HTERT RPE-1 (cell line): Measurements from ENCODE around the gene TLN1.

Experiments used
- in situ Hi-C: fragments of 300-500 bp; cut with MboI; formaldehyde crosslinking; loops from 4 replicates; pipeline ENCODE4 v1.14.3; 2020; ENCODE audit warnings: low sequenced_read_pairs

The TLN1 gene

GRCh38 chr9:35753466-35753865, 21.5 kb upstream of the TLN1 start:
- in situ Hi-C loops: no loop called here

- in situ Hi-C loops: no loop called here
These were observed 18.2 kb upstream of the TLN1 start for GRCh38 chr9:35750256-35750531.

- in situ Hi-C loops: no loop called here
These were observed 17.7 kb upstream of the TLN1 start for GRCh38 chr9:35749515-35750255.

- in situ Hi-C loops: no loop called here
These were observed 17.0 kb upstream of the TLN1 start, which contains the start of the genes GBA2 and RGP1 for GRCh38 chr9:35748858-35749514. GBA2 (minus strand) TSS chr9:35749228; CDS start chr9:35748704, 524 bp downstream. RGP1 (plus strand) TSS chr9:35749287; CDS start chr9:35749756, 469 bp downstream.

- in situ Hi-C loops: no loop called here
These were observed 16.4 kb upstream of the TLN1 start for GRCh38 chr9:35748242-35748857.

GRCh38 chr9:35746583-35746982, 14.6 kb upstream of the TLN1 start:
- in situ Hi-C loops: no loop called here

GRCh38 chr9:35745569-35745968, 13.6 kb upstream of the TLN1 start:
- in situ Hi-C loops: no loop called here

- in situ Hi-C loops: no loop called here
These were observed 12.0 kb upstream of the TLN1 start for GRCh38 chr9:35743880-35744518.

GRCh38 chr9:35743452-35743851, 11.5 kb upstream of the TLN1 start:
- in situ Hi-C loops: no loop called here

GRCh38 chr9:35741740-35742139, 9.7 kb upstream of the TLN1 start:
- in situ Hi-C loops: no loop called here

- in situ Hi-C loops: no loop called here
These were observed 8.2 kb upstream of the TLN1 start for GRCh38 chr9:35740243-35740642.

- in situ Hi-C loops: no loop called here
These were observed 6.9 kb upstream of the TLN1 start for GRCh38 chr9:35738924-35739323.

GRCh38 chr9:35738186-35738585, 6.2 kb upstream of the TLN1 start:
- in situ Hi-C loops: no loop called here

GRCh38 chr9:35737143-35737542, 5.1 kb upstream of the TLN1 start:
- in situ Hi-C loops: no loop called here

- in situ Hi-C loops: no loop called here
These were observed 4.2 kb upstream of the TLN1 start for GRCh38 chr9:35736201-35736633.

GRCh38 chr9:35734096-35734495, 2.1 kb upstream of the TLN1 start:
- in situ Hi-C loops: no loop called here

GRCh38 chr9:35732800-35733541, 976 bp upstream of the TLN1 start:
- in situ Hi-C loops: no loop called here

GRCh38 chr9:35731415-35732184, 395 bp downstream of the TLN1 start:
- in situ Hi-C loops: no loop called here

- in situ Hi-C loops: no loop called here
These were observed 1.5 kb downstream of the TLN1 start for GRCh38 chr9:35730486-35730854.
